ENCODE data around the gene SF3B6. TPM values are rescaled to one million over a fixed set of nuclear protein-coding genes. Genes with fewer than 3 reads are reported as not detected.

Gene SF3B6
- total RNA-seq, 1 donor from 2014 or later: 89.5 TPM

DNA sequence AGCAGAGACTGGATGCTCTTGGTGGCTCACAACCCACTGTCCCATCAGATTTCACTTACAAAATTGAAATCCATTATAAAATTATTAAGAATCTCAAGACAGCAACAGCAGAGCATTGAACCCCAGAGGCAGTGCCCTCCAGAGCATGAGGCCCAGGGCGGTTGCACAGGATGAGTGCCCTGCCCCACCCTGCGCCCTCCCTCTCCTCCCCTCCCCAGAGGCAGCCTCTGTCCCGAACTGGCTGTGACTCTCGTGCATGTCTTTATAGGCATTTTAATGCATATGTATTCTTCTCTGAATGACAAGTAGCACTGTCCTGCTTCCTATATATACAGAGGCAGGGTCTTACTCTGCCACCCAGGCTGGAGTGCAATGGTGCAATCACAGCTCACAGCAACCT, 55.9 kb downstream of the SF3B6 start:
- H3K27me3 Mint-ChIP-seq (ENCODE audit: low read depth): no peaks in the 10 kb centered on the region
- no peaks in the 10 kb centered on the region for H3K4me1 Mint-ChIP-seq
- peaks cover 7% of the 10 kb centered on the region for H3K36me3 Mint-ChIP-seq (ENCODE audit: low read depth)
- H3K27ac Mint-ChIP-seq (ENCODE audit: unreplicated experiment): no peak overlapping the region
- H3K4me3 Mint-ChIP-seq: no peak overlapping the region
- TF ChIP-seq, protein P1, sequence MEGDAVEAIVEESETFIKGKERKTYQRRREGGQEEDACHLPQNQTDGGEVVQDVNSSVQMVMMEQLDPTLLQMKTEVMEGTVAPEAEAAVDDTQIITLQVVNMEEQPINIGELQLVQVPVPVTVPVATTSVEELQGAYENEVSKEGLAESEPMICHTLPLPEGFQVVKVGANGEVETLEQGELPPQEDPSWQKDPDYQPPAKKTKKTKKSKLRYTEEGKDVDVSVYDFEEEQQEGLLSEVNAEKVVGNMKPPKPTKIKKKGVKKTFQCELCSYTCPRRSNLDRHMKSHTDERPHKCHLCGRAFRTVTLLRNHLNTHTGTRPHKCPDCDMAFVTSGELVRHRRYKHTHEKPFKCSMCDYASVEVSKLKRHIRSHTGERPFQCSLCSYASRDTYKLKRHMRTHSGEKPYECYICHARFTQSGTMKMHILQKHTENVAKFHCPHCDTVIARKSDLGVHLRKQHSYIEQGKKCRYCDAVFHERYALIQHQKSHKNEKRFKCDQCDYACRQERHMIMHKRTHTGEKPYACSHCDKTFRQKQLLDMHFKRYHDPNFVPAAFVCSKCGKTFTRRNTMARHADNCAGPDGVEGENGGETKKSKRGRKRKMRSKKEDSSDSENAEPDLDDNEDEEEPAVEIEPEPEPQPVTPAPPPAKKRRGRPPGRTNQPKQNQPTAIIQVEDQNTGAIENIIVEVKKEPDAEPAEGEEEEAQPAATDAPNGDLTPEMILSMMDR (conservative IDR thresholded peaks at IDR 0.05): no peak
- no peak for DNase-seq (ENCODE audit: low read depth, low spot score)
- H3K9me3 Mint-ChIP-seq: no peaks in the 10 kb centered on the region

DNA sequence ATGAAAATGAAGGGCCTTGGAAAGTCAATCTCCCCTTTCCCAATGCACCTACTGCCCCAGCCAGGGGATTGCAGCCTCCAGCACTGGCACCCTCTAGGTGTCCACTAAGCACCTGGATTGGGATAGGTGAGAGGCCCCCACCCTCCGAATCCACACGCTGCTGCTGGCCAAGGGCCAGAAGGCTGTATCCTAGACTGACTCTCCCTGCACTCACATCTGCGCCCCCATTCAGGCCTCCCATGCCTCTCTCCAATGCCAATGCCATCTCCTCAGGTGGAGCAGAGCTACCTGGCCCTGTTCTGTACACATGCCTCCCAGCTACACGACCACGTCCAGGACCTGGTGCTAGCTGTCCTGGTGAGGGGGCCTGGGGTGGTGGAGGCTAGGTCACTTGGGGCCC, 56.4 kb downstream of the SF3B6 start:
- H3K4me3 Mint-ChIP-seq: no peak overlapping the region
- H3K9me3 Mint-ChIP-seq: no peaks in the 10 kb centered on the region
- H3K27ac Mint-ChIP-seq (ENCODE audit: unreplicated experiment): no peak overlapping the region
- H3K4me1 Mint-ChIP-seq: no peaks in the 10 kb centered on the region
- peaks cover 7% of the 10 kb centered on the region for H3K36me3 Mint-ChIP-seq (ENCODE audit: low read depth)
- DNase-seq (ENCODE audit: low read depth, low spot score): no peak
- H3K27me3 Mint-ChIP-seq (ENCODE audit: low read depth): no peaks in the 10 kb centered on the region
- TF ChIP-seq, protein P1 (conservative IDR thresholded peaks at IDR 0.05): no peak

DNA sequence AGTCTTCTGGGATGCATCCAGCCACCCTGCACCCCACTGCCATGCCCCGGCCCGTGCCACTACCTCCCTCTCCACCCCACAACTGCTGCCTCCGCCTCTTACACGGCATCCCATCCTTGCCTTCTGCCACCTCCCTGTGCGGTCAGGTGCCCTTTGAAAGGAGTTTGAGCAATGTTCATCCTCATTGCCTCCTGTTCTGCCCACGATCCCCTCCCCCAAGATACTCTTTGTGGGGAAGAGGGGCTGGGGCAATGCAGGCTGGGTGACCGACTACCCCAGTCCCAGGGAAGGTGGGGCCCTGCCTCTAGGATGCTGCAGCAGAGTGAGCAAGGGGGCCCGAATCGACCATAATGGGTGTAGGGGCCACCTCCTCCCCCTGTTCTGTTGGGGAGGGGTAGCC, 57.9 kb downstream of the SF3B6 start:
- Mint-ChIP-seq H3K36me3 (ENCODE audit: low read depth) (peaks cover 3% of the 10 kb centered on the region), H3K27ac (ENCODE audit: unreplicated experiment) (no peak overlapping the region), H3K4me3 (no peak overlapping the region), H3K27me3 (ENCODE audit: low read depth) (no peaks in the 10 kb centered on the region), H3K9me3 (no peaks in the 10 kb centered on the region), H3K4me1 (no peaks in the 10 kb centered on the region)
- TF ChIP-seq, protein P1 (conservative IDR thresholded peaks at IDR 0.05): no peak
- no peak for DNase-seq (ENCODE audit: low read depth, low spot score)

DNA sequence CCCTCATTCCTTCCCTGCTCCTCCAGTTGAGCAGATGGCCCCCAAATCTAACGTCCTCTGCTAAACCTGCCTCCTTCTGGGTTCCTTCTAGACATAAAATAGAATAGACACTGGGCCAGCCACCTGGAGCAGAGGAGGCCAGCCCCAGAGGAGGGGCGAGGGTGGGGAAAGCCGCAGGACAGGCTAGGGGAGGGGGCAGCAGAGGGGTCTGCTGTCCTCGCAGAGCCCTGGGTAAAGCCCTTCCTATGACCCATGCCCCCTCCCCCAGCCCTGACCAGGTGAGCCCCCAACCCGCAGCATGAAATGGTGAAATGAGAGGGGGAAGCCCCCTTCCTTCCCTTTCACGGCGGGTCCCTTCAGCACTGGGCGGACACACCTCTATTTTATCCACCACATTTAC, 58.4 kb downstream of the SF3B6 start:
- Mint-ChIP-seq H3K27me3 (ENCODE audit: low read depth) (no peaks in the 10 kb centered on the region), H3K4me1 (no peaks in the 10 kb centered on the region), H3K36me3 (ENCODE audit: low read depth) (peaks cover 2% of the 10 kb centered on the region), H3K27ac (ENCODE audit: unreplicated experiment) (no peak overlapping the region), H3K9me3 (no peaks in the 10 kb centered on the region), H3K4me3 (no peak overlapping the region)
- DNase-seq (ENCODE audit: low read depth, low spot score): no peak
- TF ChIP-seq, protein P1 (conservative IDR thresholded peaks at IDR 0.05): no peak

Other genes with a start within 250 kb of the SF3B6 start
- 29.4 and 32.9 TPM in 2 replicates for gene ATAD2B, start 149.2 kb downstream of the SF3B6 start, total RNA-seq
- gene UBXN2A, start 135.9 kb downstream of the SF3B6 start, total RNA-seq: 29.8 and 31.1 TPM in 2 replicates
- gene MFSD2B, start 66.2 kb downstream of the SF3B6 start, total RNA-seq: 0.47 and 0.61 TPM in 2 replicates
- gene WDCP, start 28.9 kb downstream of the SF3B6 start, total RNA-seq: 41.8 and 43.9 TPM in 2 replicates
- gene FKBP1B, start 26.6 kb downstream of the SF3B6 start, total RNA-seq: 22.0 and 22.1 TPM in 2 replicates
- 38.3 and 40.8 TPM in 2 replicates for gene TP53I3, start 8.5 kb upstream of the SF3B6 start, total RNA-seq
- gene PFN4, start 47.0 kb upstream of the SF3B6 start, total RNA-seq: 1.3 and 1.7 TPM in 2 replicates
- 21.0 and 21.3 TPM in 2 replicates for gene FAM228B, start 47.1 kb upstream of the SF3B6 start, total RNA-seq
- 0.39 and 0.51 TPM in 2 replicates for gene FAM228A, start 98.7 kb upstream of the SF3B6 start, total RNA-seq

Measured in neural crest cell (in vitro differentiated cells).